AG09319 (cell line): ENCODE measurements around the gene PDE7B.

Experiments used
- DNase-seq: peaks from one replicate; pipeline ENCODE4 v3.0.0-alpha.2; 2010; ENCODE audit warnings: low read depth; ENCODE audit errors: extremely low read depth
- CTCF ChIP-seq: IDR thresholded peaks from 2 replicates; pipeline ENCODE4 v1.5.1; 2011; ENCODE audit warnings: low read depth, mild to moderate bottlenecking, inconsistent platforms, low read length, moderate library complexity

The PDE7B gene

GRCh38 chr6:135842618-135843392, 8.7 kb upstream of the PDE7B start:
- no peak for DNase-seq
- TF ChIP-seq CTCF, result no peak

- no peak for TF ChIP-seq CTCF
- no peak for DNase-seq
Measured at GRCh38 chr6:135850882-135851281, 619 bp upstream of the PDE7B start.

- no peak for TF ChIP-seq CTCF
- no peak for DNase-seq
Measured at GRCh38 chr6:135852746-135853145, 1.2 kb downstream of the PDE7B start.

- no peak for DNase-seq
Measured at GRCh38 chr6:135853227-135853626, 1.7 kb downstream of the PDE7B start.

GRCh38 chr6:135853986-135854385, 2.5 kb downstream of the PDE7B start:
- TF ChIP-seq CTCF, result no peak
- DNase-seq, result no peak

More at GRCh38 chr6:135853227-135853626, 1.7 kb downstream of the PDE7B start:
- peak; percentile 18 for TF ChIP-seq CTCF

GRCh38 chr6:135854799-135855198, 3.3 kb downstream of the PDE7B start:
- TF ChIP-seq CTCF, result no peak

GRCh38 chr6:135858931-135859330, 7.4 kb downstream of the PDE7B start:
- DNase-seq, result no peak
- no peak for TF ChIP-seq CTCF

More at GRCh38 chr6:135854799-135855198, 3.3 kb downstream of the PDE7B start:
- no peak for DNase-seq
